NCI-H82 treated with DMSO at 0.1 percent for 48 hours (cell line): Measurements from ENCODE around the gene PARL.
"Not testable (repeated sequence)": the region's sequence is repeated elsewhere in the genome, so short reads cannot be mapped to it uniquely, and the experiment has no call there.

Experiments
- DNase-seq: peaks from one replicate; lab custom pipeline; 2025; ENCODE audit not compliant: unreplicated experiment; lab: John Stamatoyannopoulos, UW

The PARL gene

DNA sequence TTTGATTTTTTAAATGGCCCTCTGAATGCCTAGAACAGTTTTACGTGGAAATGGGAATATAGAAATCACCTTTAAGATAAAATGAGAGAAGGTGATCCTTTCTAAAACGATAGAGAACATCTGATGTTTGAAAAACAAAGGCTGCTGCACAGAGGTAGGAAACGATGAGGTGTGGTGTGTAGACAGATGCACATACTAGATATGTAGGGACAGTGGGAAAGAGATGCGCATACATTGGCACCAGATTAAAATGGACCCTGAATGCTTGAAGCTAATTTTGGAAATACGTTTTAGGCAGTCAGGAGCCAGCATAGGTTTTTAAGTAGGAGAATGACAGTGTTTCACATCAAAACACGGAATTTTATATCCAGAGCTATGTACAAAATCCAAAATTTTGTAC, 88.3 kb downstream of the PARL start:
- DNase-seq, result no peak

DNA sequence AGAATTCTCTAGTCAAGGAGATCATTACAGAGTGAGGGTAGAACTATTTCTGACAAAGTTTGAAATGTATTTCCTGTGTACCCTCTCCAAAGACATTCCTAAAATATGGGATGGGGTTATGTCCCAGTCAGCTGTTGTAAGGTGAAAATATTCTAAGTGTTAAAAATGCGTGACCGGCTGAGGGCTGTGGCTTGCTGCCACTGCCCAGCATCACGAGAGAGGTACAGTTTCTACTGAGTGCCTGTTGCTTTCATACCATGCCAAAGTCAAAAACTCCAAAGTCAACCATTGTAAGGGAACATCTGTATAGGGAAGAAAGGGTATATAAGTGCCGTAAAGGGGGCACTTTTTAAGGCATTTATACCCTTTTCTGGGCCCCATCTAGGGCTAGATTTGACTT, 90.2 kb downstream of the PARL start:
- no peak for DNase-seq

DNA sequence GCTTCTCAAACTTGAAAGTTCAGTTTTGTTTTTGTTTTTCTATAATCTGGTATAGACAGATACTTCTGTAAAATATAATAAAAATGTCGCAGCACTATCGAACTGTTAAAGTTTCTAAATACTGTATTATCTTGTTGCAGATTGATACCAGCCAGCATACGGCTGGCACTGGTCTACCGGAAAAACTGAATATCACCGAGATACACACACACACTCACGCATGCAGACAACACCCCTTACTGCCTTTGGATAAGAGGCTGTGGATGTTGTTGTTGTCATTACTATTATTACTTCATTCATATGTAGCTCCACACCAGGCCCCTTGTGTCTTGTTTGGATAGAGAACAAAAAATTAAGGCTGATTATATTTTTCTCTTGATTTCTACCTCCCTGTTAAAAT, 91.7 kb downstream of the PARL start:
- DNase-seq, result no peak

DNA sequence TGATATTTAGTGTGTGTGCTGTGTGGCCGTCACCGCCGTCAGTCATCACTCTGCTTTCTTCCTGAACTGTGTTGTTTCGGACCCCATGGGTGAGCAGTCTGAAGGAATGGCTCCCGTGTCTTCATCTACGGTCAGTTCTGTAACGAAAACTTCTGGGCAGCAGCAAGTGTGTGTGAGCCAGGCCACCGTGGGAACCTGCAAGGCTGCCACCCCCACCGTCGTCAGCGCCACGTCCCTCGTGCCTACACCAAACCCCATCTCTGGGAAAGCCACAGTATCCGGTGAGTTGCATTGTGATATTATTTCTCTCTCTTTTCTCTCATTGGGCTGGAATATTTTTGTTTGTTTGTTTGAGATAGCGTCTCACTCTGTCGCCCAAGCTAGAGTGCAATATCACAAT, 94.0 kb downstream of the PARL start:
- DNase-seq, result no peak

DNA sequence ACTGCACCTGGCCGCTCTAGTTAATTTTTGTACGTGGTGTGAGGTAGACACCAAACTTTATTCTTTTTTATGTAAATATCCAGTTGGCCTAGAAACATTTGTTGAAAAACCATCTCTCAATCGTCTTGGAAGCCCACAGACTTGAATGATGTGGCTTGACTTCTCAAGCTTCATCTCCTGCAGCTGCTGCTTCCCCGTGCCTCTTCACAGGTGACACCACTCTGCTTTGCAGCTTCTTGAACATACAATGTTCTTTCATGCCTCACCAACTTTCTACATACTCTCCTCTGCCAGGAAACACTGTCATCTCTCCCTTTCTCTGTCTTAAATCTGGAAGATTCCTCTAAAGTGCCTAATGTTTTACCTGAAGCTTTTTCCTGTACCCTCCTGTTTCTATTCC, 94.9 kb downstream of the PARL start:
- DNase-seq, result no peak

DNA sequence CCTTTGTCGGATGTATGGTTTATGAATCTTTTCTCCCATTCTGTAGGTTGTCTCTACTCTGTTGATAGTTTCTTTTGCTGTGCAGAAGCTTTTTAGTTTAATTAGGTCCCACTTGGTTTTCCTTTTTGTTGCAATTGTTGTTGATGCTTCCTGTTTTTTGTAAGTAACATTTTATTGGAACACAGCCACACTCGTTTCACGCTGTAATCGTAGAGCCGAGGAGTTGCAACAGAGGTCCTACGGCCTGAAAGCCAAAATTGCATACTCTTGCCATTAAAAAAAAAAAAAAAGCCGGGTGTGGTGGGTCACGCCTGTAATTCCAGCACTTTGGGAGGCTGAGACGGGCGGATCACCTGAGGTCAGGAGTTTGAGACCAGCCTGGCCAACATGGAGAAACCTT, 100.2 kb downstream of the PARL start:
- DNase-seq, result not testable (repeated sequence)

DNA sequence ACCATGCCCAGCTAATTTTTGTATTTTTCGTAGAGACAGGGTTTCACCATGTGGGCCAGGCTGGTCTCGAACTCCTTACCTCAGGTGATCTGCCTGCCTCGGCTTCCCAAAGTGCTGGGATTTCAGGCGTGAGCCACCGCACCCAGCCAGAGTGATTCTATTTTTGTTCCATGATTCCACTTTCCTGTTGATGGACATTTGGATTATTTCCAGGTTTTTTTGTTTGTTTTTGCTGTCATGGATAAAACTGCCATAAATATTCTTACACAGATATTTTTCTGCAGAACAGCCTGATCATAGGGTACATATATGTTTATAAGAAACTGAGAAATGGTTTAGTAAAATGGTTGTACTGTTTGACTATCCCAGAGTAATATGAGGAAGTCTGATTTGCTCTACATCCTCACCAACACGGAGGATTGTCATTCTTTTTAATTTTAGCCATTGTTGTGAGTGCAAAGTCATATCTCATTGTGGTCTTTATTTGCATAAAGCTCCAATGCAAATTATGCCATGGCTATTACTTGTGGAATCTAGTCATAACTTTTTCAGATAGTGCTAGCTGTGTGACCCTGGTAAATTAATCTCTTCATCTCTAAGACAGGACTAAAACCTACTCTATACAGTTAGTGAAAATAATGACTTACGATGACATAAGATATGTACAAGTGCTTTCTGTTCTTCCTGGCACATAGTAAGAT, 102.0 kb downstream of the PARL start:
- no peak for DNase-seq

DNA sequence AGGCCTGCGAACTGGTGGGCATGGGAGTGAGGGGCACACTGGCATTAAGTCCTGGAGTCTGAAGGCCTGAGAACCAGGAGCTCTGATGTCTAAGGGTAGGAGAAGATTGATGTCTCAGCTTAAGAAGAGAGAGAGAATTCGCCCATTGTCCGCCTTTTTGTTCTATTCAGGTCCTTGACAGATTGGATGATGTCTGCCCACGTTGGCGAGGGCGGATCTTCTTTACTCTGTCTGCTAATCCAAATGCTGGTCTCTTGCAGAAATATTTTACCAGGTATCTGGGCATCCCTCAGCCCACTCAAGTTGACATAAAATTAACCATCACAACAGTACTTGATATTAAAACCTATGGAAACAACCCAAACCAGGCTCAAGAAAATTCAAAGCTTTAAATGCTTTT, 103.4 kb downstream of the PARL start:
- DNase-seq, result no peak

DNA sequence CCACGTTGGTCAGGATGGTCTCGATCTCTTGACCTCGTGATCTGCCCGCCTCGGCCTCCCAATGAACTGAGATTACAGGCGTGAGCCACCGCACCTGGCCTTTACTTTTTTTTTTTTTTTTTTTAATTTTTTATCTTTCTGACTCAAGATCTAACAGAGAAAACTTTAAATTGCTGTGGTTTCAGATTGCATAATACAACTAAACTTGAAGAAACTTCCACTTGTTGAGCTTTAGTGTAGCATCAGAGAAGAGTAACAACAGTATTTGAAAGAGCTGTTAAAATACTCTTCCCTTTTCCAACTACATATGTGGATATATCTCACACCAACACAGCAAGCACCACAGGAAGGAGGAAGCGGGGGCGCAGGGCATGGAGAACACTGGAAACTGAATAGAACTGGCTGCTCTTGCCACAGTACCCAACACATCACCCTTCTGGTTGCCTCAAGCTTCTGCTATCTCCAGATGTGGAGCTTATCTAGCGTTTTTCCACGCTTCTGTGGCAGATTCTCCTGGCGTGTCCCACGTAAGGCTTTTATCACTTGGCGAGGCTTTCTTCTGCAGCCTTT, 104.7 kb downstream of the PARL start:
- no peak for DNase-seq
